Occipital lobe (tissue), 2 donors: ENCODE measurements around the gene VPS50. TPM values are rescaled to one million over a fixed set of nuclear protein-coding genes. Genes with fewer than 3 reads are reported as not detected.
"Not testable (repeated sequence)": the region's sequence is repeated elsewhere in the genome, so short reads cannot be mapped to it uniquely, and the experiment has no call there.

ENCODE experiments used
- DNase-seq: peaks from one replicate; lab custom pipeline; 2025; lab: John Stamatoyannopoulos, UW
- total RNA-seq: library from RNA; depleted of rRNA; stranded (reverse); fragments of >200 nt; gene quantifications from one replicate; pipeline ENCODE4 v1.2.3, GENCODE V29; 2014

VPS50 gene
- total RNA-seq, 1 donor from 2014 or later, result 134 TPM

GRCh38 chr7:93331706-93332105 is 99.5 kb downstream of the VPS50 start:
- DNase-seq, result no peak

GRCh38 chr7:93332172-93332571 is 100.0 kb downstream of the VPS50 start:
- DNase-seq, result no peak

GRCh38 chr7:93337052-93337451 is 104.9 kb downstream of the VPS50 start:
- DNase-seq, result no peak

GRCh38 chr7:93342178-93342577 is 110.0 kb downstream of the VPS50 start:
- not testable (repeated sequence) for DNase-seq

- no peak for DNase-seq
These were observed 118.2 kb downstream of the VPS50 start for GRCh38 chr7:93350338-93350737.

- no peak for DNase-seq
These were observed 120.7 kb downstream of the VPS50 start for GRCh38 chr7:93352881-93353280.

GRCh38 chr7:93354815-93355214 is 122.6 kb downstream of the VPS50 start:
- DNase-seq, result no peak

GRCh38 chr7:93359520-93360198 is 127.5 kb downstream of the VPS50 start:
- DNase-seq, result no peak

- DNase-seq, result no peak
These were observed 129.7 kb downstream of the VPS50 start for GRCh38 chr7:93361853-93362252.

- DNase-seq, result no peak
These were observed 132.6 kb downstream of the VPS50 start for GRCh38 chr7:93364806-93365205.

- DNase-seq, result no peak
These were observed 133.2 kb downstream of the VPS50 start for GRCh38 chr7:93365341-93365740.

GRCh38 chr7:93366816-93367215 is 134.7 kb downstream of the VPS50 start:
- DNase-seq, result no peak

GRCh38 chr7:93367254-93367653 is 135.1 kb downstream of the VPS50 start:
- no peak for DNase-seq

GRCh38 chr7:93370937-93371336 is 138.8 kb downstream of the VPS50 start:
- DNase-seq, result not testable (repeated sequence)

- DNase-seq, result no peak
These were observed 141.4 kb downstream of the VPS50 start for GRCh38 chr7:93373537-93373936.

GRCh38 chr7:93374345-93374940 is 142.3 kb downstream of the VPS50 start:
- no peak for DNase-seq

- no peak for DNase-seq
These were observed 143.4 kb downstream of the VPS50 start for GRCh38 chr7:93375603-93376002.

- DNase-seq, result no peak
These were observed 146.1 kb downstream of the VPS50 start for GRCh38 chr7:93378131-93378760.

GRCh38 chr7:93382362-93382761 is 150.2 kb downstream of the VPS50 start:
- no peak for DNase-seq

GRCh38 chr7:93390660-93391059 is 158.5 kb downstream of the VPS50 start:
- no peak for DNase-seq

- DNase-seq, result no peak
These were observed 160.8 kb downstream of the VPS50 start for GRCh38 chr7:93392984-93393383.

- no peak for DNase-seq
These were observed 167.5 kb downstream of the VPS50 start for GRCh38 chr7:93399642-93400041.

- DNase-seq, result no peak
These were observed 170.8 kb downstream of the VPS50 start for GRCh38 chr7:93402944-93403343.
